Stimulated activated CD4-positive, alpha-beta T cell treated with anti-CD3 and anti-CD28 coated beads, Interleukin-4, amount 100 ng/mL, for 48 hours (primary cell): ENCODE data around the gene VARS2.

Source experiments
- DNase-seq, 2 donors: peaks; one replicate each; pipeline ENCODE4 v3.0.0-alpha.2; 2020; ENCODE audit warnings: low read depth in 2 of 2

Gene VARS2

GRCh38 chr6:30928677-30929076, 14.6 kb downstream of the VARS2 start:
- no peak for DNase-seq

DNA sequence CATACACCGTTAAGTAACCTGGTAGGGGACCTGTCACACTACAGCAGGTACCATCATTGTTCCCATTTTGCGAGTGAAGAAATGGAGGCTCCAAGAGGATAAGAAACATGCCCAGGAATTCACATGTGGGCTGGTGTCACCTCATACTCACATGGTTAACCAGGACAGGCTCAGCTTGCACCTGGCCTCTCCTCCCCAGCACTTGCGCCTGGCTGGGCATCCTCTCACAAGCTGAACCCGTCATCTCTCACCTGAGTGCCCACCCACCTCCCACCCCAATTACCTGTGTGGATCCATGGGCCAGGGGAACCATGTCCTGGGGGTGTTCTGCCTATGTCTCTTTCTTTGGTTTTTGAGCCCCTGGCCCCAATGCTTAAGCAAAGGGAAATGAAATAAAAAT, 16.5 kb downstream of the VARS2 start:
- DNase-seq, result no peak

GRCh38 chr6:30931272-30931671, 17.2 kb downstream of the VARS2 start:
- no peak for DNase-seq

- no peak for DNase-seq
These were observed 18.1 kb downstream of the VARS2 start, which contains the start of gene SFTA2 for GRCh38 chr6:30931969-30932645. Gene SFTA2 (minus strand): TSS chr6:30932170. CDS start chr6:30932096, 74 bp downstream.

DNA sequence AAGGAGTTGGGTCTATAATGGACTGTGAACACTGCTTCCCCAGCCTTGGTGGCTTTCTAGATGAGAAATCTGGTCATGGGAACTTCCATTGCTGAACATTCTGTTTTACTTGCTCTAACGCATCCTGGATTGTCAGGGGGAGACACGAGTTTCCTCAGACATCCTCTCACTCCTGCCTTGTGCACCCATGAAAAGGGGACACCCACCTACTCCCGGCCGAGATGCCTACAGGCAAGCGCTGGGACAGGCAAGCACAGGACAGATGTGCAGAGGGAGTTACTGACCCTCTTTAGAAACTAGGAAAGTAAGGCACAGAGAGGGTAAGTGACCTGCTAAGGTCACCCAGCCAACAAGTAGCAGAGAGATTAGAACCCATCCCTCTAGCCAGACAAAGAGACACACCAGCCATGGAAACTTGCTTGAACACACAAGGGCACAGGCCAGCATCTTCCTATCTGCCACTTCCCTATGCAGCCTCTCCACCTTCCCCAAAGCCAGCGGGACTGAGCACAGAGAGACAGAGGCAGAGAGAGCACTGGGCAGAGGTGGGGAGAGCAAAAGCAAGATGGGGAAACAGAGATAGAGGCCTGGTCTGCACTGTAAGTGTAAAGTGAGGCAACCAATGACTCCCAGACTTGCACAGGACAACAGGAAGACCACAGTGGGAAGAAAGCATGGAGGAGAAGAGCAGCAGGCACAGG, 18.8 kb downstream of the VARS2 start:
- no peak for DNase-seq

GRCh38 chr6:30935018-30935417, 21.0 kb downstream of the VARS2 start:
- no peak for DNase-seq

DNA sequence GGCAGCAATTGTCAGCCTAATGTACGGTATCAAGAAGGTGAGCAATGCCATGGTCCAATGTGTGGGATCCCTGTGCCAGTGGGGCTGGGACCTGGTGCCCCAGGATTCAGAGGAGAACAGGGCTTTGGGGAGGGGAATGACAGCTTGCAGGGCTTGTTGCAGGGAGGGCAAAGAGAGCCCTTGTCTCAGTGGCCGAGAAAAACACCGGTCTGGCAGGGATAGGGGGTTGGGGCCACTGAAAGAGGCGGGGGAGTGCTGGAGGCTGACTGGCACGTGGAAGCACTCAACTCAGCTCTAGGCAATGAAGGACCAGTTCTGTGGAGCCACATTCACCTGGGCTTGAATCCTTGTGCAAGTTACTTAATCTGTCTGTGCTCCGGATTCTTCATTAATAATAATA, 23.2 kb downstream of the VARS2 start:
- DNase-seq, result no peak

- no peak for DNase-seq
These were observed 24.7 kb downstream of the VARS2 start for GRCh38 chr6:30938730-30939129.

DNA sequence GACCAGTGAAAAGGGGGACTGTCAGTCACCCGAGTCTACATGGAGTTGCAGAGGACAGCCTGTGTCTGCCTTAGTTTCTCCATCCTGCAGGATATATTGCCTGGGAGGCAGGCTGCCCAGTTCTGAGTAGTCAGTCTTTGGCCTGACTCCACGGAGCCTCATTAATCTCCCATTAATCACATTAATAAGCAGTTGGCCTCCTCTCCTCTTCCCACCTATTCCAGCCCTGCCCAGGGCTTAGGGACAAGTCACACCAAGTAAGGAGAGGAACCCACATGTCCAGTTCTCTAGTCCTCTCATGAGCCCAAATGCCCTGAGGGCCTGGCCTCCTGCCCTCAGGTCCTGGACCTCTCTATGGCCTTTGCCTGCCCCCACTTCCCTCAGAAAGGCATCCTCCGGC, 25.4 kb downstream of the VARS2 start:
- no peak for DNase-seq

DNA sequence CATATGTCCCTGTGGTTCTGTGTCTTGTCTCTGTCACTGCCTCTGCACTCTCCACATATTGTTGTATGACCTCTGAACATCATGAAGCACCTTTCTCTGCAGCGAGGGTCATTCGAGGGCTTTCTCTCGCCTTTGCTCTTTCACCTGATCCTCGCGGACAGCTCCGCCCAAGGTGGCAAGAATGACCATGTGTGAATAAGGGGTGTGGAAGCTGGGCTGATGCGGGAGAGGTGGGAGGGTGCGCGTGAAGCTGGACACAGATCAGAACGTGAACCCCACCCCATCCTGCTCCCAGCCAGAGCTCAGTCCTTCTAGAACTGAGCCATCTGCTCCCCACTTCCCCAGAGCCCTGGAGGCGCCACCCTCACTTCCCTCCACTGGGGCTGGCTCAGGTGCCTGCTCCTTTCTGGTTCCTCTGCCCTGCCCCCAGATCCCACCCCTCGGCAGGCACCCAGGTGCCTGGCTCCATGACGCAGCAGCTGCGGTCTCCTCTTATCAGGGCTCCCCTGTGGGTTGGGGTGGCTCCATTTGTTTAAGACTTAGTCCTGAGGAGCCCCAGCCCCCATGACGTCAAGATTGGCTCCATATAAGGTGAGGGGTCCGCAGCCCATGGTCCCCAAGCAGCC, 26.4 kb downstream of the VARS2 start, which contains the start of gene MUCL3:
TSS of gene MUCL3 (plus strand) at position 613 of the 626 bp plus-strand sequence. CDS start 27 bp downstream, outside the sequence.
- DNase-seq, result no peak

DNA sequence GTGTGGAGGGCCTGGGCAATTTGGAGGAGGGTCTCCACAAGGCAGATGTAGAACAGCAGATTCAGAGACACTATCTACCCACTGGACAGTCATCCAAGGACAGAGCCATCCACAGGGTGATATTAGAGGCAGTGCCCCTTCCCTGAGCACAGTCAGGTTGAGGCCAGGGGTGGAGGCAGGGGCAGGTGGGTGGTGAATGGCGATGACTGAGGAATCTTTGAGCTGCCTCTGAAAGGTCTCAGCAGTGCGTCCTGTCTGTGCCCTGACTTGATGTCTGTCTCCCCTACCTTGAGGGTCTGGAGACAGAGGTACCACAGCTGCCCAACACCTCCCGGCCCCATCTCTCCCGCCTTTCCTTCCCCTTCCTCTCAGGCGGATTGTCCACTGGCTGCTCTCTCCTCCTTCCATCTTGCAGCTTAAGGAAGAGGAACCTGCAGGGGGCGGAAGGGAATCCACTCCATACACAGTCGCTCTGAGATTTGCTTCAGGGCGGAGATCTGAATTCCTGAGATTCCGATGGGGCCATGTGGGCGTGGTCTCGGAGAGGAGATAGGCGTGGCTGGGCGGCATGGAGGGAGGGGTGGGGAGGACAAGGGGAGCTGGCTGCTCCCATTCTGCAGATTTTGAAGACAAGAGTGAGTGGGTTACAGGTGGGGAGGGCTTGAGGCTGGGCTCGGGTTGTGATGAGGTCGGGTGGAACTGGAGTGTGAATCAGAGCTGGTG, 28.5 kb downstream of the VARS2 start:
- no peak for DNase-seq

DNA sequence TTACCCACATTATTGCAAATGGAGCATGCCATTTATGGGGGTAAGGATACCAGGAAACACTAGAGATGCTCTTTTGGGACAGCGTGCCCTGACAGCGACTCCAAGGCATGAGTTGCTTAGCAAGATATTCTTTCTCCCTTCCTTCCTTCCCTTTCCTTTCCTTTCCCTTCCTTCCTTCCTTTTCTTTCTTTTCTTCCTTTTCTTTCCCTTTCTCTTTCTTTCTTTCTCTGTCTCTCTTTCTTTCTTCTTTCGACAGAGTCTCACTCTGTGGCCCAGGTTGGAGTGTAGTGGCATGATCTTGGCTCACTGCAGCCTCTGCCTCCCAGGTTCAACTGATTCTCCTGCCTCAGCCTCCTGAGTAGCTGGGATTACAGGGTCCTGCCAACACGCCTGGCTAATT, 30.0 kb downstream of the VARS2 start:
- no peak for DNase-seq

DNA sequence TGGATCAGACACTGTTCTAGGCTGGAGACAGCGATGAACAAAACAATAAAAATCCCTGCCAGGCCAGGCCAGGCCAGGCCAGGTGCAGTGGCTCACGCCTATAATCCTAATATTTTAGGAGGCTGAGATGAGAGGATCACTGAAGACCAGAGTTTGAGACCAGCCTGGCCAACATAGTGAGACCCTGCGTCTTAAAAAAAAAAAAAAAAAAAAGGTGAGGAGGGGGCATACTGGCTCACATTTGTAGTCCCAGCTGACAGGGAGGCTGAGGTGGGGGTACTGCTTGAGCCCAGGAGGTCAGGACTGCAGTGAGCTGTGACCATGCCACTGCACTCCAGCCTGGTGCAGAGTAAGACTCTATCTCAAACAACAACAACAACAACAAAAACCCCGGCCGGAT, 31.2 kb downstream of the VARS2 start:
- no peak for DNase-seq

GRCh38 chr6:30947231-30947630, 33.2 kb downstream of the VARS2 start:
- DNase-seq, result no peak

- DNase-seq, result no peak
These were observed 34.8 kb downstream of the VARS2 start for GRCh38 chr6:30948811-30949210.

DNA sequence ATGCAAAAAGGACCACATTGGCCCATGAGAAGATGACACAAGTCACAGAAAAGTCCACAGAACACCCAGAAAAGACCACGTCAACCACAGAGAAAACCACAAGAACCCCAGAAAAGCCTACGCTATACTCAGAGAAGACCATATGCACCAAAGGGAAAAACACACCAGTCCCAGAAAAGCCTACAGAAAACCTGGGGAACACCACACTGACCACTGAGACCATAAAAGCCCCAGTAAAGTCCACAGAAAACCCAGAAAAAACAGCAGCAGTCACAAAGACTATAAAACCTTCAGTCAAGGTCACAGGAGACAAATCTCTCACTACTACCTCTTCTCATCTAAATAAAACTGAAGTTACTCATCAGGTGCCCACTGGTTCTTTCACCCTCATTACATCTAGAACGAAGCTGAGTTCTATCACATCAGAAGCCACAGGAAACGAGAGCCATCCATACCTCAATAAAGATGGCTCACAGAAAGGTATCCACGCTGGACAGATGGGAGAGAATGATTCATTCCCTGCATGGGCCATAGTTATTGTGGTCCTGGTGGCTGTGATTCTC, 38.0 kb downstream of the VARS2 start:
- DNase-seq, result no peak

DNA sequence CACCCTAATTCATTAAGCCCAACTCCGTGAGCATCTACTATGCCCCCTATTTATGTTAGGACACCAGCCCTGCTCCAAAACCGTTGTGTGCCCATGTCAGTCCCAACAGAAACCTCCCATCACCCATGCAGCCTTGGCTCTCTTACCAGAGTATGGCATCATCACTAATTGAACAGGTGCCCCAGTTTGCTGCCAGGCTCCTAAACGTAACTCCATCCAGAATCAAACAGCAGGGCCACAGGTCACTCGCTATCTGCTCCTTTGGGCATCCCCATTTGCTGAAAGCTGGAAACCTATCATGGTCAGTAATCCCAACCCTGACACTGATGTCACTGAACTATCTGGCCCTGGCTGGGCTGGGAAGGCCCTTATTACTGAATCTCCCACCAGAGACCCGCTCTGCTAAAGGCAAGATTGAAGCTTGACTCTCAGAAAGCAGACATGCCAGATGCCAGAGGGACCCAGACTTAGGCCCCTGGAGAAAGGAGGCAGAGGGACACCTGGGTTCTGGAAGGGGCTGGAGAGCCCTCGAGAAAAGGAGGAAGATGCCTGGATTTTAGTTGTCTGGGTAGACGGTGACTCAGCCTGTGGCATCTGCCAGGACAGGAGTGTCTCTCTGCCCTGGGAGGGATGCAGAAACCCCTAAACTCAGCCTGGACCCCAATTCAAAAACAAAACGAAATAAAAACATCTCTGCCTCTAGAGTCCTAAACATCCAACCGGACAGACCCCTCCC, 40.8 kb downstream of the VARS2 start:
- no peak for DNase-seq

GRCh38 chr6:30955367-30956042, 41.5 kb downstream of the VARS2 start:
- peak; percentile 55 to 77 for DNase-seq

- DNase-seq, result no peak
These were observed 43.7 kb downstream of the VARS2 start for GRCh38 chr6:30957716-30958115.

GRCh38 chr6:30960907-30961673, 47.1 kb downstream of the VARS2 start:
- DNase-seq, result no peak
